ENCODE results near the gene MAN1A2.
"Not testable (repeated sequence)": the region's sequence is repeated elsewhere in the genome, so short reads cannot be mapped to it uniquely, and the experiment has no call there.

The MAN1A2 gene

GRCh38 chr1:117367046-117368025 is at the start of gene MAN1A2:
MAN1A2 (plus strand) TSS chr1:117367449; CDS start chr1:117368184, 735 bp downstream.
- H3K4me1 ChIP-seq (ENCODE audit: control insufficient read depth, insufficient read depth, low read length), result peaks cover 48% of the 10 kb centered on the region
- H3K4me3 ChIP-seq (ENCODE audit: low read depth, low read length), result peak within 1 kb of the TSS; percentile 85
- H3K27me3 ChIP-seq (ENCODE audit: control insufficient read depth, insufficient read depth, low read length), result peaks cover 13% of the 10 kb centered on the region
- no peaks in the 10 kb centered on the region for H3K9me3 ChIP-seq (ENCODE audit: control insufficient read depth, insufficient read depth, low read length)
- H3K9ac ChIP-seq (ENCODE audit: low read depth, low read length), result peak within 1 kb of the TSS; percentile 76
- H3K27ac ChIP-seq (ENCODE audit: low read depth, low read length), result peak within 1 kb of the TSS; percentile 87
- H3K36me3 ChIP-seq (ENCODE audit: control insufficient read depth, insufficient read depth, low read length), result no peaks in the 10 kb centered on the region

GRCh38 chr1:117318011-117318410 is 49.2 kb upstream of the MAN1A2 start:
- no peaks in the 10 kb centered on the region for H3K9me3 ChIP-seq (ENCODE audit: control insufficient read depth, insufficient read depth, low read length)
- no peak overlapping the region for H3K4me3 ChIP-seq (ENCODE audit: low read depth, low read length)
- no peaks in the 10 kb centered on the region for H3K27me3 ChIP-seq (ENCODE audit: control insufficient read depth, insufficient read depth, low read length)
- no peaks in the 10 kb centered on the region for H3K36me3 ChIP-seq (ENCODE audit: control insufficient read depth, insufficient read depth, low read length)
- H3K27ac ChIP-seq (ENCODE audit: low read depth, low read length), result no peak overlapping the region
- no peak overlapping the region for H3K9ac ChIP-seq (ENCODE audit: low read depth, low read length)
- peaks cover 13% of the 10 kb centered on the region for H3K4me1 ChIP-seq (ENCODE audit: control insufficient read depth, insufficient read depth, low read length)

- Histone ChIP-seq H3K36me3 (ENCODE audit: control insufficient read depth, insufficient read depth, low read length) (no peaks in the 10 kb centered on the region), H3K9ac (ENCODE audit: low read depth, low read length) (no peak overlapping the region), H3K4me3 (ENCODE audit: low read depth, low read length) (no peak overlapping the region), H3K27ac (ENCODE audit: low read depth, low read length) (no peak overlapping the region), H3K27me3 (ENCODE audit: control insufficient read depth, insufficient read depth, low read length) (no peaks in the 10 kb centered on the region), H3K4me1 (ENCODE audit: control insufficient read depth, insufficient read depth, low read length) (peaks cover 13% of the 10 kb centered on the region), H3K9me3 (ENCODE audit: control insufficient read depth, insufficient read depth, low read length) (no peaks in the 10 kb centered on the region)
These were observed 48.8 kb upstream of the MAN1A2 start for GRCh38 chr1:117318426-117318825.

GRCh38 chr1:117320515-117320914 is 46.7 kb upstream of the MAN1A2 start:
- no peak overlapping the region for H3K27ac ChIP-seq (ENCODE audit: low read depth, low read length)
- no peak overlapping the region for H3K9ac ChIP-seq (ENCODE audit: low read depth, low read length)
- no peak overlapping the region for H3K4me3 ChIP-seq (ENCODE audit: low read depth, low read length)
- H3K4me1 ChIP-seq (ENCODE audit: control insufficient read depth, insufficient read depth, low read length), result peaks cover 13% of the 10 kb centered on the region
- H3K9me3 ChIP-seq (ENCODE audit: control insufficient read depth, insufficient read depth, low read length), result no peaks in the 10 kb centered on the region
- no peaks in the 10 kb centered on the region for H3K36me3 ChIP-seq (ENCODE audit: control insufficient read depth, insufficient read depth, low read length)
- H3K27me3 ChIP-seq (ENCODE audit: control insufficient read depth, insufficient read depth, low read length), result no peaks in the 10 kb centered on the region

GRCh38 chr1:117321680-117322609 is 45.3 kb upstream of the MAN1A2 start:
- no peak overlapping the region for H3K27ac ChIP-seq (ENCODE audit: low read depth, low read length)
- no peak overlapping the region for H3K9ac ChIP-seq (ENCODE audit: low read depth, low read length)
- no peaks in the 10 kb centered on the region for H3K9me3 ChIP-seq (ENCODE audit: control insufficient read depth, insufficient read depth, low read length)
- peaks cover 13% of the 10 kb centered on the region for H3K4me1 ChIP-seq (ENCODE audit: control insufficient read depth, insufficient read depth, low read length)
- H3K36me3 ChIP-seq (ENCODE audit: control insufficient read depth, insufficient read depth, low read length), result no peaks in the 10 kb centered on the region
- H3K27me3 ChIP-seq (ENCODE audit: control insufficient read depth, insufficient read depth, low read length), result no peaks in the 10 kb centered on the region
- no peak overlapping the region for H3K4me3 ChIP-seq (ENCODE audit: low read depth, low read length)

- Histone ChIP-seq H3K9ac (ENCODE audit: low read depth, low read length) (no peak overlapping the region), H3K36me3 (ENCODE audit: control insufficient read depth, insufficient read depth, low read length) (no peaks in the 10 kb centered on the region), H3K4me3 (ENCODE audit: low read depth, low read length) (no peak overlapping the region), H3K9me3 (ENCODE audit: control insufficient read depth, insufficient read depth, low read length) (no peaks in the 10 kb centered on the region), H3K27ac (ENCODE audit: low read depth, low read length) (no peak overlapping the region), H3K27me3 (ENCODE audit: control insufficient read depth, insufficient read depth, low read length) (no peaks in the 10 kb centered on the region), H3K4me1 (ENCODE audit: control insufficient read depth, insufficient read depth, low read length) (peaks cover 13% of the 10 kb centered on the region)
These were observed 42.9 kb upstream of the MAN1A2 start for GRCh38 chr1:117324357-117324756.

- not testable (repeated sequence) for H3K27me3 ChIP-seq (ENCODE audit: control insufficient read depth, insufficient read depth, low read length); H3K9ac ChIP-seq (ENCODE audit: low read depth, low read length); H3K4me3 ChIP-seq (ENCODE audit: low read depth, low read length); H3K27ac ChIP-seq (ENCODE audit: low read depth, low read length); H3K36me3 ChIP-seq (ENCODE audit: control insufficient read depth, insufficient read depth, low read length); H3K9me3 ChIP-seq (ENCODE audit: control insufficient read depth, insufficient read depth, low read length)
- H3K4me1 ChIP-seq (ENCODE audit: control insufficient read depth, insufficient read depth, low read length), result peaks cover 13% of the 10 kb centered on the region
These were observed 41.2 kb upstream of the MAN1A2 start for GRCh38 chr1:117326035-117326434.

GRCh38 chr1:117327011-117327410 is 40.2 kb upstream of the MAN1A2 start:
- Histone ChIP-seq H3K27ac (ENCODE audit: low read depth, low read length) (no peak overlapping the region), H3K36me3 (ENCODE audit: control insufficient read depth, insufficient read depth, low read length) (no peaks in the 10 kb centered on the region), H3K4me1 (ENCODE audit: control insufficient read depth, insufficient read depth, low read length) (peaks cover 11% of the 10 kb centered on the region), H3K4me3 (ENCODE audit: low read depth, low read length) (no peak overlapping the region), H3K9ac (ENCODE audit: low read depth, low read length) (no peak overlapping the region), H3K27me3 (ENCODE audit: control insufficient read depth, insufficient read depth, low read length) (no peaks in the 10 kb centered on the region), H3K9me3 (ENCODE audit: control insufficient read depth, insufficient read depth, low read length) (no peaks in the 10 kb centered on the region)

- Histone ChIP-seq H3K27me3 (ENCODE audit: control insufficient read depth, insufficient read depth, low read length) (no peaks in the 10 kb centered on the region), H3K9me3 (ENCODE audit: control insufficient read depth, insufficient read depth, low read length) (no peaks in the 10 kb centered on the region), H3K4me1 (ENCODE audit: control insufficient read depth, insufficient read depth, low read length) (peaks cover 5% of the 10 kb centered on the region; the same call in 1 of the 2 replicates), H3K9ac (ENCODE audit: low read depth, low read length) (no peak overlapping the region), H3K27ac (ENCODE audit: low read depth, low read length) (no peak overlapping the region), H3K36me3 (ENCODE audit: control insufficient read depth, insufficient read depth, low read length) (no peaks in the 10 kb centered on the region), H3K4me3 (ENCODE audit: low read depth, low read length) (no peak overlapping the region)
These were observed 31.7 kb upstream of the MAN1A2 start for GRCh38 chr1:117335376-117336086.

GRCh38 chr1:117336088-117336817 is 31.0 kb upstream of the MAN1A2 start:
- H3K27me3 ChIP-seq (ENCODE audit: control insufficient read depth, insufficient read depth, low read length), result no peaks in the 10 kb centered on the region
- H3K9me3 ChIP-seq (ENCODE audit: control insufficient read depth, insufficient read depth, low read length), result no peaks in the 10 kb centered on the region
- H3K9ac ChIP-seq (ENCODE audit: low read depth, low read length), result no peak overlapping the region
- no peaks in the 10 kb centered on the region for H3K36me3 ChIP-seq (ENCODE audit: control insufficient read depth, insufficient read depth, low read length)
- no peak overlapping the region for H3K4me3 ChIP-seq (ENCODE audit: low read depth, low read length)
- H3K4me1 ChIP-seq (ENCODE audit: control insufficient read depth, insufficient read depth, low read length), result peaks cover 5% of the 10 kb centered on the region; the same call in 1 of the 2 replicates
- no peak overlapping the region for H3K27ac ChIP-seq (ENCODE audit: low read depth, low read length)
